HG03280 (cell line): ENCODE results near the gene CFAP161.
A peak's percentile ranks its signal among the peaks of the same experiment; 100 is the strongest.
"Not testable (repeated sequence)": the region's sequence is repeated elsewhere in the genome, so short reads cannot be mapped to it uniquely, and the experiment has no call there.

Source experiments
- ATAC-seq: cut with Tn5 transposase; IDR thresholded peaks from one replicate; pipeline ENCODE4 v1.9.1; 2021; ENCODE audit warnings: mild to moderate bottlenecking, moderate library complexity; ENCODE audit not compliant: unreplicated experiment

The CFAP161 gene

GRCh38 chr15:81106560-81106959, 27.5 kb upstream of the CFAP161 start:
- no peak for ATAC-seq

GRCh38 chr15:81107889-81108288, 26.2 kb upstream of the CFAP161 start:
- ATAC-seq: no peak

- ATAC-seq: no peak
Observed at GRCh38 chr15:81108427-81108826, 25.6 kb upstream of the CFAP161 start.

- ATAC-seq: no peak
Observed at GRCh38 chr15:81111018-81111417, 23.1 kb upstream of the CFAP161 start.

GRCh38 chr15:81111510-81112470, 22.3 kb upstream of the CFAP161 start:
- ATAC-seq: peak; percentile 72

GRCh38 chr15:81113204-81113657, 20.8 kb upstream of the CFAP161 start:
- ATAC-seq: no peak

- ATAC-seq: no peak
Observed at GRCh38 chr15:81113861-81114291, 20.2 kb upstream of the CFAP161 start.

- ATAC-seq: no peak
Observed at GRCh38 chr15:81115054-81115939, 18.8 kb upstream of the CFAP161 start.

GRCh38 chr15:81117136-81117535, 16.9 kb upstream of the CFAP161 start:
- ATAC-seq: no peak

GRCh38 chr15:81117581-81117980, 16.5 kb upstream of the CFAP161 start:
- ATAC-seq: no peak

- ATAC-seq: no peak
Observed at GRCh38 chr15:81118361-81118760, 15.7 kb upstream of the CFAP161 start.

- no peak for ATAC-seq
Observed at GRCh38 chr15:81120069-81120468, 14.0 kb upstream of the CFAP161 start.

- no peak for ATAC-seq
Observed at GRCh38 chr15:81126892-81127291, 7.2 kb upstream of the CFAP161 start.

- ATAC-seq: not testable (repeated sequence)
Observed at GRCh38 chr15:81141478-81141877, 7.4 kb downstream of the CFAP161 start.

- no peak for ATAC-seq
Observed at GRCh38 chr15:81146006-81146405, 11.9 kb downstream of the CFAP161 start.

- ATAC-seq: no peak
Observed at GRCh38 chr15:81146466-81146865, 12.4 kb downstream of the CFAP161 start.

- ATAC-seq: no peak
Observed at GRCh38 chr15:81151389-81151788, 17.3 kb downstream of the CFAP161 start.

- ATAC-seq: no peak
Observed at GRCh38 chr15:81152339-81152738, 18.3 kb downstream of the CFAP161 start.

GRCh38 chr15:81152799-81153198, 18.7 kb downstream of the CFAP161 start:
- ATAC-seq: no peak

GRCh38 chr15:81155375-81156218, 21.5 kb downstream of the CFAP161 start:
- no peak for ATAC-seq

- ATAC-seq: no peak
Observed at GRCh38 chr15:81156324-81156723, 22.3 kb downstream of the CFAP161 start.
